Type B pancreatic cell (in vitro differentiated cells): Measurements from ENCODE around the gene DNAL1. TPM values are rescaled to one million over a fixed set of nuclear protein-coding genes. Genes with fewer than 3 reads are reported as not detected.

ENCODE experiments used
- DNase-seq: peaks from one replicate; pipeline ENCODE4 v3.0.0; 2021; ENCODE audit warnings: mixed read lengths; ENCODE audit not compliant: unreplicated experiment; ENCODE audit errors: extremely low spot score
- H3K27ac Mint-ChIP-seq: 2 replicates; pipeline ENCODE4 v1.8.0; 2021; ENCODE audit warnings: mild to moderate bottlenecking, mixed read lengths
- H3K27me3 Mint-ChIP-seq: 2 replicates; pipeline ENCODE4 v1.8.0; 2021; ENCODE audit warnings: mixed read lengths
- H3K36me3 Mint-ChIP-seq: 2 replicates; pipeline ENCODE4 v1.8.0; 2021; ENCODE audit warnings: mixed read lengths
- H3K4me1 Mint-ChIP-seq: one replicate; pipeline ENCODE4 v1.8.0; 2021; ENCODE audit warnings: mixed read lengths; ENCODE audit not compliant: unreplicated experiment
- H3K4me3 Mint-ChIP-seq: 2 replicates; pipeline ENCODE4 v1.8.0; 2021; ENCODE audit warnings: mild to moderate bottlenecking, mixed read lengths
- H3K9me3 Mint-ChIP-seq: 2 replicates; pipeline ENCODE4 v1.8.0; 2021; ENCODE audit warnings: mixed read lengths
- CTCF ChIP-seq: fragments of 200-600 bp; sonication (generic); conservative IDR thresholded peaks from 2 replicates; pipeline ENCODE4 v1.5.0; 2021; ENCODE audit warnings: antibody characterized with exemption, mild to moderate bottlenecking
- total RNA-seq: library from RNA; stranded (reverse); gene quantifications from 2 replicates; pipeline ENCODE4 v1.2.1, GENCODE V29; 2021; ENCODE audit warnings: low replicate concordance

Gene DNAL1
- total RNA-seq, 1 donor from 2014 or later: 20.3 TPM

DNA sequence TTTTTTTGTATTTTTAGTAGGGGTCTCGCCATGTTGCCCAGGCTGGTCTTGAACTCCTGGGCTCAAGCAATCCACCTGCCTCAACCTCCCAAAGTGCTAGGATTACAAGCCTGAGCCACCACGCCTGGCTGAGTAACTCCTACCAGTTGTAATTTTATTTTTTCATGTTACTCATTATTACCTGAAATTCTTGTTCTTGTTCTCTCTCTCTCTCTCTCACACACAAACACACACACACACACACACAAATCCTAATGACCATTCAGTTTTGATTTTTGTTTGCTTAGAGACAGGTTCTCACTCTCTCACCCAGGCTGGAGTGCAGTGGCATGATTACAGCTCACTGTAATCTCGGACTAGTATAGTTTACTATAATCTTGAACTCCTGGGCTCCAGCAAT is 30.2 kb downstream of the DNAL1 start:
- no peaks in the 10 kb centered on the region for H3K27me3 Mint-ChIP-seq
- no peaks in the 10 kb centered on the region for H3K4me1 Mint-ChIP-seq
- H3K9me3 Mint-ChIP-seq: no peaks in the 10 kb centered on the region
- peaks cover 13% of the 10 kb centered on the region for H3K36me3 Mint-ChIP-seq
- no peak for DNase-seq
- H3K4me3 Mint-ChIP-seq: no peak overlapping the region
- H3K27ac Mint-ChIP-seq: peak overlapping the region; percentile 25
- TF ChIP-seq CTCF: no peak

DNA sequence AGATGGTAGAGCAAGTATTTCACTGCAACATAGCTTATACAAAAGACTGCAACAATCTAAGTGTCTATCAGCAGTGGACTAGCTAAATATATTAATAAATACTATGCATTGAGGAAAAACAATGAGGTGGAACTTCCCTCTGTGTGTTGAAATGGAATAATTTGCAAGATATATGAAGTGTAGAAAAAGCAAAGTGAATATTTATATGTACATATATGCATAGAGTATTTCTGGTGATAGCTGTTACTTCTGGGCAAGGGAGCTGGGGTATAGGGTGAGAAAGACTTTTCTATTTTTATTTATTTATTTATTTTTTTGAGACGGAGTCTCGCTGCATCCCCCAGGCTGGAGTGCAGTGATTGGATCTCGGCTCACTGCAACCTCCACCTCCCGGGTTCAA is 33.9 kb downstream of the DNAL1 start:
- no peaks in the 10 kb centered on the region for H3K9me3 Mint-ChIP-seq
- no peak for DNase-seq
- TF ChIP-seq CTCF: no peak
- H3K4me1 Mint-ChIP-seq: no peaks in the 10 kb centered on the region
- peaks cover 13% of the 10 kb centered on the region for H3K36me3 Mint-ChIP-seq
- no peak overlapping the region for H3K4me3 Mint-ChIP-seq
- H3K27ac Mint-ChIP-seq: no peak overlapping the region
- no peaks in the 10 kb centered on the region for H3K27me3 Mint-ChIP-seq

GRCh38 chr14:73680821-73681220 is 36.0 kb downstream of the DNAL1 start:
- peaks cover 14% of the 10 kb centered on the region for H3K36me3 Mint-ChIP-seq
- H3K4me3 Mint-ChIP-seq: no peak overlapping the region
- DNase-seq: no peak
- no peak overlapping the region for H3K27ac Mint-ChIP-seq
- H3K4me1 Mint-ChIP-seq: no peaks in the 10 kb centered on the region
- no peak for TF ChIP-seq CTCF
- no peaks in the 10 kb centered on the region for H3K9me3 Mint-ChIP-seq
- no peaks in the 10 kb centered on the region for H3K27me3 Mint-ChIP-seq

- Mint-ChIP-seq H3K27me3 (no peaks in the 10 kb centered on the region), H3K27ac (no peak overlapping the region), H3K9me3 (no peaks in the 10 kb centered on the region), H3K4me1 (no peaks in the 10 kb centered on the region), H3K36me3 (peaks cover 10% of the 10 kb centered on the region), H3K4me3 (no peak overlapping the region)
- no peak for TF ChIP-seq CTCF
- DNase-seq: no peak
These were observed 39.8 kb downstream of the DNAL1 start for GRCh38 chr14:73684627-73685026.

DNA sequence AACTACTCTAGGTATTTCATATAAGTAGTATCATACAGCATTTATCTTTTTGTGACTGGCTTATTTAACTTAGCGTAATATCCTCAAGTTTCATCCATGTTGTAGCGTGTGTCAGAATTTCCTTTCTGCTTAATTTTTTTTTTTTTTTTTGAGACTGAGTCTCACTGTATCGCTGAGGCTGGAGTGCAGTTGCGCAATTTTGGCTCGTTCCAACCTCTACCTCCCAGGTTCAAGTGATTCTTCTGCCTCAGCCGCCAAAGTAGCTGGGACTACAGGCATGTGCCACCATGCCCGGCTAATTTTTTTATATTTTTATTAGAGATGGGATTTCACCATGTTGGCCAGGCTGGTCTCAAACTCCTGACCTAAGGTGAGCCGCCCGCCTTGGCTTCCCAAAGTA is 40.5 kb downstream of the DNAL1 start:
- no peak for DNase-seq

More for the DNA sequence above, 40.5 kb downstream of the DNAL1 start:
- TF ChIP-seq CTCF: no peak
- H3K27me3 Mint-ChIP-seq: no peaks in the 10 kb centered on the region
- H3K4me3 Mint-ChIP-seq: no peak overlapping the region
- H3K4me1 Mint-ChIP-seq: no peaks in the 10 kb centered on the region
- H3K36me3 Mint-ChIP-seq: peaks cover 10% of the 10 kb centered on the region
- H3K27ac Mint-ChIP-seq: no peak overlapping the region
- H3K9me3 Mint-ChIP-seq: no peaks in the 10 kb centered on the region
